Sigmoid colon (tissue), 7 donors: ENCODE results near the gene EIF2S2. TPM values are rescaled to one million over a fixed set of nuclear protein-coding genes. Genes with fewer than 3 reads are reported as not detected.

Experiments
- DNase-seq: peaks from one replicate; pipeline ENCODE4 v3.0.0-alpha.2; 2019
- H3K27ac ChIP-seq, 4 donors: fragments of 200-600 bp; sonication (generic); one replicate each; pipeline ENCODE4 v1.5.1; 2016 to 2019; ENCODE audit warnings: mild to moderate bottlenecking in 1 of 4
- H3K27me3 ChIP-seq, 3 donors: fragments of 200-600 bp; sonication (generic); one replicate each; pipeline ENCODE4 v1.5.1; 2019; ENCODE audit warnings: mild to moderate bottlenecking in 1 of 3
- H3K36me3 ChIP-seq, 4 donors: fragments of 200-600 bp; sonication (generic); one replicate each; pipeline ENCODE4 v1.5.1; 2016 to 2019
- H3K4me1 ChIP-seq, 4 donors: fragments of 200-600 bp; sonication (generic); one replicate each; pipeline ENCODE4 v1.5.1; 2017 to 2019
- H3K4me3 ChIP-seq, 4 donors: fragments of 200-600 bp; sonication (generic); one replicate each; pipeline ENCODE4 v1.5.1; 2017 to 2019; ENCODE audit warnings: mild to moderate bottlenecking in 2 of 4, moderate library complexity in 1 of 4
- H3K9me3 ChIP-seq, 4 donors: fragments of 200-600 bp in 3 of 4; sonication (generic) in 3 of 4; one replicate each; pipeline versions ENCODE4 v1.5.1 to v1.6.1; 2013 to 2019
- EP300 ChIP-seq, 4 donors: sonication (generic); formaldehyde crosslinking; IDR thresholded peaks; one replicate each; pipeline ENCODE4 v1.6.1; 2017; ENCODE audit warnings: antibody characterized with exemption in 4 of 4
- POLR2A ChIP-seq, 2 donors: fragments of 450-650 bp; IDR thresholded peaks; one replicate each; pipeline ENCODE4 v1.6.1; 2016; ENCODE audit warnings: antibody characterized with exemption in 2 of 2, mild to moderate bottlenecking in 2 of 2, moderate library complexity in 2 of 2
- POLR2AphosphoS5 ChIP-seq, 4 donors: sonication (generic); formaldehyde crosslinking; IDR thresholded peaks; one replicate each; pipeline ENCODE4 v1.6.1; 2017; ENCODE audit warnings: antibody characterized with exemption in 4 of 4
- WGBS, 2 donors: extraction: QIAGEN DNeasy Blood & Tissue Kit; methylation state at CpG; one replicate each; pipeline ENCODE4 v1.1.7; 2013; 5-methylcytosine and 5-hydroxymethylcytosine counted together
- intact Hi-C: fragments of 100-400 bp; cut with DNase I; formaldehyde crosslinking; loops from one replicate; pipeline ENCODE4 v1.15.1; 2023
- polyA plus RNA-seq, 3 donors: library from polyadenylated mRNA; stranded (reverse); fragments of 200-250 nt; gene quantifications; one replicate each; pipeline ENCODE4 v1.2.3, GENCODE V29; 2013
- total RNA-seq, 4 donors: library from RNA; depleted of rRNA; stranded (reverse); fragments of >200 nt; gene quantifications; one replicate each; pipeline ENCODE4 v1.1.0, GENCODE V29; 2016
- TF ChIP-seq, protein P1 (sequence below), 4 experiments: fragments of 450-650 bp in 3 of 4; fragments of 200-600 bp in 1 of 4; IDR thresholded peaks; one replicate each; pipeline ENCODE4 v1.5.1; 2016 to 2019; ENCODE audit warnings: antibody characterized with exemption in 4 of 4, mild to moderate bottlenecking in 3 of 4, moderate library complexity in 2 of 4
- donor health status: healthy with polysubstance abuse.
- donor health status: Bipolar disorder and iron deficiency.
- donor health status: healthy.

Gene EIF2S2
- total and polyA plus RNA-seq, 7 donors: 44.6 to 69.8 (median 52.8) TPM

DNA sequence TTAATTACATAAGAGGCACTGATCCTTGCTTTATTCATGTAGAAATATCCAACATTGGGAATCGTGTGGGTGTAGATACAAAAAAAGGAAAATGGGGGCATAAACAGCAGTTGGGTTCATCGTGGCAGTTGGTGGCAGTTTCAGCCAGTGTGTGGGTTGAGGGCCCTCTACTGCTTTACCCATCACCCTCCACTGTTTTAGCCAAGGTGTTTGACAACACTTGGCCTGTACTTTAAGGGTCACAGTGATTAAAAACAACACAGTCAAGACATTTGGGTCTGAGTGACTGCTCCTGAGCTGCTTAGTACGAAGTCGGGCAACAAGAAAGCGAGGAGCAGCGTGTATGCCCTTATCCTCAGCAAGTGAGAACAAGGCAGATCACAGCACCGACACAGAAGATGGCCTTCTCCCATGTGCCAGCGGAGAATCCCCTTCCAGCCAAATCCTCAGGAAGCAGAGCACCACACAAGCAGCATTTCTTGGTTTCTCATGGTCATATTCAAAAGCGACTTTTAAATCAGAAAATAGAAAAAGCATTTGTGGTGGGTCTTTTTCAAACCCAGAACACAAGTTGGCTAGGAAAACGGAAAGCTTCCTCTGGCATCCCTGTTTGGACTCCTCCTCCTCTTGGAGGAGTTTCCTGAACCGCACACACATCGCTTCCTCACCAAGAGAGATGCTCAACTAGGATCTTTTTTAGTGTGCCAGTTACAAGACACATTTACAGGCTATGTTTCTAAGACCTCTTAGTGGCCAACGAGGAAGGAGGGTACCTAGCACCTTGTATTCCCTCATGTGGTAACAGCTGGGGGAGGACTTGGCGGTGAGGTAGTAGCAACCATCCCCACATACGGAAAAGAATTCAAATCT lies 23.5 kb downstream of the EIF2S2 start:
- Histone ChIP-seq H3K4me3 (no peak overlapping the region), H3K36me3 (peaks cover 9 to 92% (median 43%) of the 10 kb centered on the region in 4 donors), H3K4me1 (peaks cover 0 to 3% (median 2%) of the 10 kb centered on the region in 4 donors), H3K9me3 (no peaks in the 10 kb centered on the region), H3K27me3 (no peaks in the 10 kb centered on the region), H3K27ac (no peak overlapping the region)
- WGBS, 2 donors: 89 to 90% methylated on average over 15 of the region's 15 CpGs
- intact Hi-C loops: no loop called here
- TF ChIP-seq POLR2A (IDR thresholded peaks at IDR 0.05) (no peak), EP300 (IDR thresholded peaks at IDR 0.05) (no peak), POLR2AphosphoS5 (IDR thresholded peaks at IDR 0.05) (no peak)
- TF ChIP-seq, protein P1, sequence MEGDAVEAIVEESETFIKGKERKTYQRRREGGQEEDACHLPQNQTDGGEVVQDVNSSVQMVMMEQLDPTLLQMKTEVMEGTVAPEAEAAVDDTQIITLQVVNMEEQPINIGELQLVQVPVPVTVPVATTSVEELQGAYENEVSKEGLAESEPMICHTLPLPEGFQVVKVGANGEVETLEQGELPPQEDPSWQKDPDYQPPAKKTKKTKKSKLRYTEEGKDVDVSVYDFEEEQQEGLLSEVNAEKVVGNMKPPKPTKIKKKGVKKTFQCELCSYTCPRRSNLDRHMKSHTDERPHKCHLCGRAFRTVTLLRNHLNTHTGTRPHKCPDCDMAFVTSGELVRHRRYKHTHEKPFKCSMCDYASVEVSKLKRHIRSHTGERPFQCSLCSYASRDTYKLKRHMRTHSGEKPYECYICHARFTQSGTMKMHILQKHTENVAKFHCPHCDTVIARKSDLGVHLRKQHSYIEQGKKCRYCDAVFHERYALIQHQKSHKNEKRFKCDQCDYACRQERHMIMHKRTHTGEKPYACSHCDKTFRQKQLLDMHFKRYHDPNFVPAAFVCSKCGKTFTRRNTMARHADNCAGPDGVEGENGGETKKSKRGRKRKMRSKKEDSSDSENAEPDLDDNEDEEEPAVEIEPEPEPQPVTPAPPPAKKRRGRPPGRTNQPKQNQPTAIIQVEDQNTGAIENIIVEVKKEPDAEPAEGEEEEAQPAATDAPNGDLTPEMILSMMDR (IDR thresholded peaks at IDR 0.05): no peak
- no peak for DNase-seq

DNA sequence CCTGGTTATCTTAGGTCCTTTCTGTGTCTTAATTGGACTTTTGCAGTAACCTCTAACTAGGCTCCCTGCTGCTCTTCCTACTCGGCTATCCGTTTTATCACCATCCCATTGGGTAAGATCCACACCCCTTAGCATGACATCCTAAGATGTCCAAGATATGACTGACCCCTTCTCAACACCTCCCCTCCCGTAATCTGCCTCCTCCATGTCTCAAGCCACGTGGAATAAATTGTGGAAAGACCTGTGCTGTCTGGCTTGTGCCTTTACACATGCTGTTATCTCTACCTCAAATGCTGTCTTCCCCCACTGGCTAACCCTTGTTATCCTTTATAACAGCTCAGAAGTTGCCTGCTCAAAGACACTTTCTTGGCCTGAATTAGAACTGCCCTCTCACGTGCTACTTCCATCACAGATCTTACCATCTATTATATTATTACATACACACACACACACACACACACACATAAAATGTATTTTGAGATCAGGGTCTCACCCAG lies 26.5 kb downstream of the EIF2S2 start:
- WGBS, 2 donors: 88 to 91% methylated on average over 5 of the region's 5 CpGs
- Histone ChIP-seq H3K4me1 (peaks cover 0 to 20% (median 14%) of the 10 kb centered on the region in 4 donors), H3K36me3 (peaks cover 6 to 79% (median 27%) of the 10 kb centered on the region in 4 donors), H3K27ac (no peak overlapping the region), H3K9me3 (no peaks in the 10 kb centered on the region), H3K27me3 (no peaks in the 10 kb centered on the region), H3K4me3 (no peak overlapping the region)
- DNase-seq: no peak
- intact Hi-C loops: no loop called here
- TF ChIP-seq, protein P1 (IDR thresholded peaks at IDR 0.05): no peak
- TF ChIP-seq POLR2AphosphoS5 (IDR thresholded peaks at IDR 0.05): no peak
- TF ChIP-seq EP300 (IDR thresholded peaks at IDR 0.05): no peak
- TF ChIP-seq POLR2A (IDR thresholded peaks at IDR 0.05): no peak

DNA sequence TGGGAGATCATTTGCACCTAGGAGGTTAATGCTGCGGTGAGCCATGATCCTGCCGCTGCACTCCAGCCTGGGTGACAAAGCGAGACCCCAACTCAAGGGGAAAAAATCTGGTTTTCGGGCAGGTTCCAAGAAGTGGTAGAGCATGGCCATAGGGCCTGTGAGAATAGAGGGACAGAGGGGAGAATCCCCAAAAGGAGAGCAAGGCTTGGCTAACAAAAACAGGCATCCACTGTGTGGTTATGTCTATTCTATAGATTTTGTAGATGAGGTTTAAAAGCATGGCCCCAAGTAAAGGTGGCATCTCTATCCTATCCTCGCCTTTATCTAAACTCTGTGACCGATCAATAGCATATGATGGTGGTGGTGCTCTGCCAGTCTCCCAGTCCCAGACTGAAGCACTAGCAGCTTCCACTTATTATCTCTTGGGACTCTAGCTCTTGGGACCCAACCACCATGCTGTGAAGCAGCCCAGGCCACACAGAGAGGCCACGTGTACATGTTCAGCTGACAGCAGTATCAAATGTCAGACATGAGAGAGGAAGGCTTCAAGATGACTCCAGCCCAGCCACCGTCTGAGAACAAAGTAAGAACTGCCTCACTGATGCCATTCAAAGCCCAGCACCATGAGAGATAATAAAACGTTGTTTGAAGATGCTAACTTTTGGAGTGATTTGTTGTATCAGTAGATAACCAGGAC lies 27.7 kb downstream of the EIF2S2 start:
- Histone ChIP-seq H3K4me3 (no peak overlapping the region), H3K27ac (peak overlapping the region in 2 of 4 donors; percentile 64 to 70), H3K36me3 (peaks cover 6 to 75% (median 21%) of the 10 kb centered on the region in 4 donors), H3K27me3 (no peaks in the 10 kb centered on the region), H3K9me3 (no peaks in the 10 kb centered on the region), H3K4me1 (peaks cover 0 to 20% (median 14%) of the 10 kb centered on the region in 4 donors)
- TF ChIP-seq EP300 (IDR thresholded peaks at IDR 0.05): no peak
- TF ChIP-seq POLR2AphosphoS5 (IDR thresholded peaks at IDR 0.05): no peak
- no peak for TF ChIP-seq POLR2A (IDR thresholded peaks at IDR 0.05)
- TF ChIP-seq, protein P1 (IDR thresholded peaks at IDR 0.05): no peak
- WGBS, 2 donors: 91 to 94% methylated on average over 9 of the region's 9 CpGs
- intact Hi-C loops: loop anchor here (5.0 kb wide), 1 partner anchor 43 kb away; no protein-coding TSS in a partner anchor
- DNase-seq: peak; percentile 38

- peaks cover 4 to 75% (median 15%) of the 10 kb centered on the region in 4 donors for H3K36me3 ChIP-seq
- TF ChIP-seq POLR2AphosphoS5 (IDR thresholded peaks at IDR 0.05) (no peak), POLR2A (IDR thresholded peaks at IDR 0.05) (no peak), EP300 (IDR thresholded peaks at IDR 0.05) (no peak)
- TF ChIP-seq, protein P1 (IDR thresholded peaks at IDR 0.05): no peak
- 96 to 97% methylated on average over 2 of the region's 2 CpGs for WGBS, 2 donors
- peak overlapping the region; percentile 51 to 70 (median 59) for H3K27ac ChIP-seq
- DNase-seq: no peak
- no peaks in the 10 kb centered on the region for H3K9me3 ChIP-seq
- H3K4me1 ChIP-seq: peaks cover 0 to 20% (median 14%) of the 10 kb centered on the region in 4 donors
- no peak overlapping the region for H3K4me3 ChIP-seq
- intact Hi-C loops: loop anchor here (5.0 kb wide), 1 partner anchor 44 kb away; no protein-coding TSS in a partner anchor
- no peaks in the 10 kb centered on the region for H3K27me3 ChIP-seq
Measured at GRCh38 chr20:34083781-34084180, 28.3 kb downstream of the EIF2S2 start.
